ENCODE data around the gene KRTAP5-2. TPM values are rescaled to one million over a fixed set of nuclear protein-coding genes. Genes with fewer than 3 reads are reported as not detected.

Gene KRTAP5-2
- total and polyA plus RNA-seq, 9 of the 15 experiments (the other 6 are each of a cell fraction or from before 2014, with no cell fraction given), result not detected

DNA sequence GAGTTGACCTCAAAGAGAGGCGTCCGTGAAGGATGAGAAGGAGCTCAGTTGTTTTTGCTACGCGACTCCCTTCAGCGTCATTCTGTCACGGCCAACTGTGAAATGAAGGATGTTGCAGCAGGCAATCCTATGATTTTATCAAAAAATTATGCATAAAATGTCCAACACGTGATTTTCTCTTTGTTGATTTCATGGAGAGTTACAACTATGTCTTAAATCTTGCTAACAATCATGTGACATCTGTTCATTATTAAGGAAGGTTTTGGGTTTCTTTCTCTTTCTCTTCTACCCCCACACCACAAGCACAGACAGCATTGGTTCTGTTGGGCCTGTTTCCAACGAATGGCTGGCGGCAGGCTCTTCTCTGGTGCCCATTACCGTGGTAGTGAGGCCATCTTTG lies 20.1 kb upstream of the KRTAP5-2 start:
- no TSS peak for BruUV-seq (replicated peaks)
- Histone ChIP-seq H3K4me3 (no peak overlapping the region), H3K79me2 (ENCODE audit: control insufficient read depth, insufficient read depth, low read length) (no peaks in the 10 kb centered on the region), H3K9me1 (ENCODE audit: control insufficient read depth, insufficient read depth, low read length) (no peaks in the 10 kb centered on the region), H3K9ac (ENCODE audit: insufficient read depth in 1 of 2, low read depth in 2 of 2, low read length in 2 of 2) (no peak overlapping the region), H3K9me3 (replicated peaks; ENCODE audit: control insufficient read depth, insufficient read depth, low read depth, low read length) (0 out of 2 replicates have a peak, but pooled peaks cover 1% of the 10 kb centered on the region), H3K4me2 (ENCODE audit: insufficient read depth, low read length) (no peak overlapping the region), H3K27ac (ENCODE audit: extremely low read depth, low read depth, low read length) (no peak overlapping the region), H2AFZ (ENCODE audit: low read depth, low read length) (no peak overlapping the region), H3K27me3 (ENCODE audit: control insufficient read depth in 2 of 2, insufficient read depth in 2 of 2, low read length in 2 of 2) (peaks cover 0 to 19% of the 10 kb centered on the region in 2 experiments; a peak in 3 of 5 replicates), H3K36me3 (ENCODE audit: control insufficient read depth, insufficient read depth, low read length) (no peaks in the 10 kb centered on the region), H3K4me1 (replicated peaks in 1 of 2; ENCODE audit: control insufficient read depth in 2 of 2, insufficient read depth in 2 of 2, low read length in 2 of 2) (peaks cover 0 to 2% of the 10 kb centered on the region in 2 experiments; a peak in 2 of 5 replicates), H4K20me1 (replicated peaks; ENCODE audit: control insufficient read depth, insufficient read depth, low read length) (peaks cover 6% of the 10 kb centered on the region; the same call in 1 of the 2 replicates)
- POLR2A ChIA-PET, result interaction anchor here (0.6 kb wide), 1 partner anchor 34 kb away, joined by 3 read pairs; no protein-coding TSS in a partner anchor
- CTCF ChIA-PET (ENCODE audit: low intra/inter-chr PET ratio), result no interaction called here
- no peak for FAIRE-seq
- intact Hi-C loops (cut with micrococcal nuclease) (no loop called here), in situ Hi-C loops (cut with MboI) (no loop called here)
- DNase-seq (ENCODE audit: extremely low read depth in 1 of 4, low spot score in 3 of 4), result no peak
- 31% methylated on average over 10 of the region's 10 CpGs for WGBS (ENCODE audit: insufficient coverage, low coverage, missing lambda C conversion rate)
- no peak for ATAC-seq
- no peak for TF ChIP-seq NCOA2 (IDR thresholded peaks at IDR 0.05; ENCODE audit: partially characterized antibody in 2 of 2)
- TF ChIP-seq TFE3 (CRISPR knock-in tag; IDR thresholded peaks at IDR 0.05), result peak; percentile 54

DNA sequence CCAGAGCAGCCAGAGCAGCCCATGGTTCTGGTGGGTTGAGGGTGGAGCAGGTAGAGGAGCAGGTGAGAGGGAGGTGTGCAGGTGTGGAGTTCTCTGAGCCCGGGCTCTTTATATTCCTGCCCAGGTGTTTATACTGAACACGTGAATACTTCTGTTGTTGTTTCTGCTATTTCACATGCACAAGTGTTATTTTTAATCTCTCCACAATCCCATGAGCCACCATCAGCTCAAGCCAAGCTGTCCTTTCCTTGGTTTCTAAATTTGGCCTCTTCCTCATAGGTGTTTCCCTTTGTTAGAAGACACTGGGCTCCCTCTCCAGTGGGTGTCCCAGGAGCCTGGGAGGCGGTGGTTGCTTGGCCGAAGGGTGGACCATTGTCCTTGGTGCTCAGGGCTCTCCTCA lies 10.3 kb upstream of the KRTAP5-2 start, which contains the start of gene KRTAP5-3:
Gene KRTAP5-3 (minus strand): TSS at position 101 of the 400 bp plus-strand sequence. CDS start 78 bp downstream, at position 23.
- DNase-seq (ENCODE audit: extremely low read depth in 1 of 4, low spot score in 3 of 4) (no peak), FAIRE-seq (no peak), ATAC-seq (no peak)
- intact Hi-C loops (cut with micrococcal nuclease) (no loop called here), in situ Hi-C loops (cut with MboI) (no loop called here)
- Histone ChIP-seq H3K9me3 (replicated peaks; ENCODE audit: control insufficient read depth, insufficient read depth, low read depth, low read length) (no peaks in the 10 kb centered on the region), H3K27ac (ENCODE audit: extremely low read depth, low read depth, low read length) (no peak within 1 kb of the TSS), H2AFZ (ENCODE audit: low read depth, low read length) (no peak within 1 kb of the TSS), H3K9me1 (ENCODE audit: control insufficient read depth, insufficient read depth, low read length) (peaks cover 2% of the 10 kb centered on the region), H3K4me2 (ENCODE audit: insufficient read depth, low read length) (no peak within 1 kb of the TSS), H3K4me1 (replicated peaks in 1 of 2; ENCODE audit: control insufficient read depth in 2 of 2, insufficient read depth in 2 of 2, low read length in 2 of 2) (no peaks in the 10 kb centered on the region; a peak in 1 of 5 replicates), H4K20me1 (replicated peaks; ENCODE audit: control insufficient read depth, insufficient read depth, low read length) (no peaks in the 10 kb centered on the region), H3K4me3 (no peak within 1 kb of the TSS), H3K36me3 (ENCODE audit: control insufficient read depth, insufficient read depth, low read length) (no peaks in the 10 kb centered on the region), H3K9ac (ENCODE audit: insufficient read depth in 1 of 2, low read depth in 2 of 2, low read length in 2 of 2) (no peak within 1 kb of the TSS), H3K79me2 (ENCODE audit: control insufficient read depth, insufficient read depth, low read length) (no peaks in the 10 kb centered on the region), H3K27me3 (ENCODE audit: control insufficient read depth in 2 of 2, insufficient read depth in 2 of 2, low read length in 2 of 2) (peaks cover 14 to 59% of the 10 kb centered on the region in 2 experiments)
- no TSS peak for BruUV-seq (replicated peaks)
- WGBS (ENCODE audit: insufficient coverage, low coverage, missing lambda C conversion rate), result 5% methylated on average over 4 of the region's 4 CpGs
- ChIA-PET CTCF (ENCODE audit: low intra/inter-chr PET ratio) (no interaction called here), POLR2A (interaction anchor here (1.1 kb wide), 1 partner anchor 22 kb away, joined by 3 read pairs; no protein-coding TSS in a partner anchor)
- TF ChIP-seq NONO (IDR thresholded peaks at IDR 0.05; ENCODE audit: low read depth in 2 of 2, low read length in 1 of 2) (no peak), SIRT6 (IDR thresholded peaks at IDR 0.05; ENCODE audit: low read depth, low read length) (no peak), CBX8 (IDR thresholded peaks at IDR 0.05; ENCODE audit: borderline replicate concordance, extremely low read depth, low read depth, low read length, poor library complexity, severe bottlenecking) (no peak)
- TF ChIP-seq, protein P1, sequence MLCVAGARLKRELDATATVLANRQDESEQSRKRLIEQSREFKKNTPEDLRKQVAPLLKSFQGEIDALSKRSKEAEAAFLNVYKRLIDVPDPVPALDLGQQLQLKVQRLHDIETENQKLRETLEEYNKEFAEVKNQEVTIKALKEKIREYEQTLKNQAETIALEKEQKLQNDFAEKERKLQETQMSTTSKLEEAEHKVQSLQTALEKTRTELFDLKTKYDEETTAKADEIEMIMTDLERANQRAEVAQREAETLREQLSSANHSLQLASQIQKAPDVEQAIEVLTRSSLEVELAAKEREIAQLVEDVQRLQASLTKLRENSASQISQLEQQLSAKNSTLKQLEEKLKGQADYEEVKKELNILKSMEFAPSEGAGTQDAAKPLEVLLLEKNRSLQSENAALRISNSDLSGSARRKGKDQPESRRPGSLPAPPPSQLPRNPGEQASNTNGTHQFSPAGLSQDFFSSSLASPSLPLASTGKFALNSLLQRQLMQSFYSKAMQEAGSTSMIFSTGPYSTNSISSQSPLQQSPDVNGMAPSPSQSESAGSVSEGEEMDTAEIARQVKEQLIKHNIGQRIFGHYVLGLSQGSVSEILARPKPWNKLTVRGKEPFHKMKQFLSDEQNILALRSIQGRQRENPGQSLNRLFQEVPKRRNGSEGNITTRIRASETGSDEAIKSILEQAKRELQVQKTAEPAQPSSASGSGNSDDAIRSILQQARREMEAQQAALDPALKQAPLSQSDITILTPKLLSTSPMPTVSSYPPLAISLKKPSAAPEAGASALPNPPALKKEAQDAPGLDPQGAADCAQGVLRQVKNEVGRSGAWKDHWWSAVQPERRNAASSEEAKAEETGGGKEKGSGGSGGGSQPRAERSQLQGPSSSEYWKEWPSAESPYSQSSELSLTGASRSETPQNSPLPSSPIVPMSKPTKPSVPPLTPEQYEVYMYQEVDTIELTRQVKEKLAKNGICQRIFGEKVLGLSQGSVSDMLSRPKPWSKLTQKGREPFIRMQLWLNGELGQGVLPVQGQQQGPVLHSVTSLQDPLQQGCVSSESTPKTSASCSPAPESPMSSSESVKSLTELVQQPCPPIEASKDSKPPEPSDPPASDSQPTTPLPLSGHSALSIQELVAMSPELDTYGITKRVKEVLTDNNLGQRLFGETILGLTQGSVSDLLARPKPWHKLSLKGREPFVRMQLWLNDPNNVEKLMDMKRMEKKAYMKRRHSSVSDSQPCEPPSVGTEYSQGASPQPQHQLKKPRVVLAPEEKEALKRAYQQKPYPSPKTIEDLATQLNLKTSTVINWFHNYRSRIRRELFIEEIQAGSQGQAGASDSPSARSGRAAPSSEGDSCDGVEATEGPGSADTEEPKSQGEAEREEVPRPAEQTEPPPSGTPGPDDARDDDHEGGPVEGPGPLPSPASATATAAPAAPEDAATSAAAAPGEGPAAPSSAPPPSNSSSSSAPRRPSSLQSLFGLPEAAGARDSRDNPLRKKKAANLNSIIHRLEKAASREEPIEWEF (CRISPR knock-in tag; IDR thresholded peaks at IDR 0.05), result no peak

Data from K562 (cell line).